Activated gamma-delta T cell treated with Interleukin-2 at 50 U/mL for 16 hours (primary cell): ENCODE measurements around the gene PBX3.
"Not testable (repeated sequence)": the region's sequence is repeated elsewhere in the genome, so short reads cannot be mapped to it uniquely, and the experiment has no call there.

Source experiments
- DNase-seq: peaks from one replicate; pipeline ENCODE4 v3.0.0-alpha.2; 2020

PBX3 gene

DNA sequence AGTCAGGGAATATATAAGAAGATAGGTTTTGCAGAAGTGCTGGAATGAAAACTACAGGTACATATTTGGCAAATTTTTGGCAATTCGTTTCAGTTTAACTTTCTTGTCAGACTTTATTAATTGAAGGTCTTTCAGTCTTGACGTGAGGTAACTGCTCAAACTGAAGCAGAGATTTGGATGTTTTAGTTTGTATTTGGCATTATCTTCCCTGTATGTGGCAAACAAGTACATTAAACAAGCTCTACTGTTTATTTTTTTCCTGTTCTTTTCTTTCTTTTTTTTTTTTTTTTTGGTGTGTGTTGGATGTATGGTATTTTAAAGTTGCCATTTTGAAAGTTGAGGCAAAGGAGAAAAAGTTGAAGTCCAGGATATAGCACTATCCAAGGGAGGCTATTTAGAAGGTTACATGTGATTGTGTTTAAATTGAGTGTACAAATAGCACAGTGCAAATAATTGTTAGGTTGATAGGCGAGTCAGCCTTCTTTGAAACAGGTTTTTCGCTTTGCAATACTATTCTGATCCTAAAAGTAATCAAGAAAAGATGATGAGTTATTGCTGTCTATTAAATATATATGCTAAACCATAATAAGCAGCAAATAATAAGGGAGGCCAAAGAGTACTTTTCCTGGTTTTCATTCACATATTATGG lies 2.2 kb downstream of the PBX3 start:
- no peak for DNase-seq

DNA sequence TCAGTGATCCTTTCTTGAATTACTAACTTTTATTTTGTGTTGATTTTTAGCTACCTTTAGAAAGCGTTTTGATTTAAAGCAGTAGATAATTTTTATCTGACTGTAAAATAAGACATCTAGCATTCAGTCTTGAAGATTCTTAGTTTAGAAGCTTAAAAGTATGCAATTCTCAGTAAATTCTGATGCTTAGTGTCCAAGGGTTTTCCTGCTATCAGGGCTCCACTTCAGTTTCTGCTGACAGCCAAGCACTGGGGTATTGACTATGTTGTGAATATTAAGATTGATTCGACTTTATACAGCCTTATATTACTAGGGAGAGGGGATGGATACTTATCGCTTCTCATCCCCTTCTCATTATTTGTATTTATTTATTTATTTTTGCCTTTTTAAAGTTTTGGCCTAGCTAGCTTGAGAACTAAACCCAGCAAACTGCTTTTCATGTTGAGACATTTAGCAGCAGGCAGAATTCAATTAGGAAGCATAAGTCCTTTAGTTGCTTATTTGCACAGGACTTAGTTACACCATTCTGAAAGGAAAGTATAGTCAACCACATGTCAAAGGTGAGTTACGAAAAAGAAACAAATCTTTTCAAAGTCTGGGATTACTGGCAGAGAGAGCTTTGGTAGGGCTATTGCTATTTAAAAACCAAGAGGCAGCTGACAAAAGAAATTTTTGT lies 2.9 kb downstream of the PBX3 start:
- DNase-seq, result no peak

DNA sequence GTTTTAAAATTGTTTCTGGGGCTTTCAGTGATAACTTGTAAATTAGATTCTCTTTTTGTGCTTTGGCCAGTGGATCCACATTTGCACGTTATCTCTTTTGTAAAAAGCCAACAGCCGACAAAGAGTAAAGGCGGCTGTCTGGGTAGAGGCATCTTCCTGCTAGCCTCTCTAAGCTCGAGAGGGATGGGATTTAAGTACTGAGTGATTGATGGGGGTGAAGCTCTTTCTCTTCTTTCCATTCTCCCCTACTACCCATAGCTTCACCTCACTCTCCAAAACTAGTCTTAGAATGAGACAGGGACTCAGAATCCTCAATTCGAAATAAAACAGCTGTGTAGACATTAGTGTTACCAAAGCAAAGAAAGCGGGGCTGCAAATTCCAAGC lies 3.4 kb downstream of the PBX3 start:
- no peak for DNase-seq

DNA sequence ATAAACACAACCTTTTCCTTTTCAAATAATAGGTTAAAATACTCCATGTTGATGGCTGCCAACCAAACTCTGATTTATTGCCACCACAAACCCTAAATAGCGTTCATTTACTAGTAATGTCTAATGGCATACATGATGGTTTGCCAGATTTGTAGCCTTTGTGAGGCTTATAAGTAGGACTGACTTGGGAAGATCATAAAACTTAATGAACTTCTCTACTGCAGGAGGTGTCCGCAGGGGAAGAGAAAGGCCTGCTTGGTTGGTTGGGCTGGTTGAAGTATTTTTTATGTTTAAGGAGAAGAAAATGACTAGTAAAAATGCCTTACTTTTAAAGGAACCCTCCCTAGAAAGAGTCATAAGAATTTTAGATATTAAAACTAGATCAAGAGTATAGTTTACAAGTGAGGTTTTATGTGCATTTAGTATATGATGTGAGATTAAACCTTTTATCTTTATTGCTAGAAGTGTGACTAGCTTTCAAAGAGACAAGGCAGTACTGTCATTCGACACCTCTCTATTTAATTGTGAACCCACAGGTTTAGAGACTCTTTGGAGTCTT lies 5.0 kb downstream of the PBX3 start:
- DNase-seq, result no peak

DNA sequence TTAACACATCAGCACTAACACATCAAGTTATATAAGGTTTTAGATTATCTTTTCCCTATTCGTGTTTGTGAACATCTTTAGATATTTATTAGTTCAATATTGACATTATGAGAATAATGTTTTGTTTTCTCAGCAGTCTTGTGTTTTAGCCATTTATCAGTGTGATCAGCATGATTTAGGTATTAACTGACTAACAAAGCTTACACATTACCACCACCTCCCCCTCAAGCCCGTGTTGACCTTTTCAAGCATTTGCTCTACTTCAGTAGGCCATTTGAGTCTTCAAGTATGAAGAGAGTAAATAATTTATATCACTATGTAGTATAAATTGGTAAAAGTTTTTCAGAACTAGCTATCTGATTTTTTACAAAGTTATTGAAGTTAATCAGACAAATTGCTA lies 6.9 kb downstream of the PBX3 start:
- DNase-seq, result no peak

DNA sequence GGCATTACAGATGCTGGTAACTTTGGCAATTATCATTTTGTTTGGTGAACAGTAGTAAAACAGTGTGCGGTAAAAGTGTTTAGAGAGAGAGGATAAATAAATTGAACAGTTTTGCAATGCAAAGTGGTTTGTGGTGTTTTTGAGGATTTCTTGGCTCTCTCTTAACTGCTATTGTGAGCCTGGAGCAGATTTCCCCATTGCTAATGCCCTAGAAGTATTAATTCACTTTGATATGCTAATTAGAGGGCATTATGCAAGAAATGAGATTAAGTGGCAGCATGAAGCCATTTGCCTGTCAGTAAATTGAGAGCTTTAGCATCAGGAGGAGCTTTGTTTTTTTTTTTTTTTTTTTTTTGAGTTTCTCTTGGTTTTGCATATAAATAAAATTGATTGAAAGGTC lies 8.2 kb downstream of the PBX3 start:
- no peak for DNase-seq

DNA sequence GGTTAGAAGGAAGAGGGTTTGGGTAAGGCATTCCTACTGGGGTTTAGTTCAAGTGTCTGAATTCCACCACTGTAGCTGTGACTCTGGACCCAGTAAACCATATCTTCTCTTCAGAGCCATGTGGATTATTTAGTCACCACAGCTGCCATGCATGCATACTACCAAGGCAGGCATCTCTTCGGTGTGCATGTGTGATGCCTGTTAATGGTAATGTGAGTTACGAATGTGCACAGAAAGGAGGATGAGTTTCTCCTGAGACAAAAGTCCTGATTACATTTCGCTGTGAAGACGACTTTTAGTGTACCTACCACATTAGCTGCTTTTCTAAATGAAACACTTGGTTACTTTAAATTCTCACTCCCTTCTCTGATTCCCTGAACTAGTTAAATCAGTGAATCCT lies 9.3 kb downstream of the PBX3 start:
- no peak for DNase-seq

DNA sequence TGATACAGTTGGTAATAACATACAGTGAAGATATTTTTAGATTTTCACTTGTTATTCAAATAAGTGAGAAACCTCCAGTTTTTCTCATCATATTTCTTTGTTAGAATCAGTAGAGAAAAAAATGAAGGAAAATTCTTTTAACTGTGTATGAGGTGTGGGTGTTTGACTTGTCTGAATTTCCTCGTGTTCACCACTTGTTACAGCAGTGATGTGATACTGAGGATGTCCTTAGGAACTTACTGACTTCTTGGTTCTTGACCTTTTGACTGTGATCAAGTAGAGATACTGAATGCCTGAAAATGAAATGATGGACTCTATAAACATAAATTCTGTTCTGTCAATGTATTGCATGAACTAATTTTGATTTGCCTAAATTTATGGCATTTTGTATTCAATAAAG lies 10.7 kb downstream of the PBX3 start:
- no peak for DNase-seq

DNA sequence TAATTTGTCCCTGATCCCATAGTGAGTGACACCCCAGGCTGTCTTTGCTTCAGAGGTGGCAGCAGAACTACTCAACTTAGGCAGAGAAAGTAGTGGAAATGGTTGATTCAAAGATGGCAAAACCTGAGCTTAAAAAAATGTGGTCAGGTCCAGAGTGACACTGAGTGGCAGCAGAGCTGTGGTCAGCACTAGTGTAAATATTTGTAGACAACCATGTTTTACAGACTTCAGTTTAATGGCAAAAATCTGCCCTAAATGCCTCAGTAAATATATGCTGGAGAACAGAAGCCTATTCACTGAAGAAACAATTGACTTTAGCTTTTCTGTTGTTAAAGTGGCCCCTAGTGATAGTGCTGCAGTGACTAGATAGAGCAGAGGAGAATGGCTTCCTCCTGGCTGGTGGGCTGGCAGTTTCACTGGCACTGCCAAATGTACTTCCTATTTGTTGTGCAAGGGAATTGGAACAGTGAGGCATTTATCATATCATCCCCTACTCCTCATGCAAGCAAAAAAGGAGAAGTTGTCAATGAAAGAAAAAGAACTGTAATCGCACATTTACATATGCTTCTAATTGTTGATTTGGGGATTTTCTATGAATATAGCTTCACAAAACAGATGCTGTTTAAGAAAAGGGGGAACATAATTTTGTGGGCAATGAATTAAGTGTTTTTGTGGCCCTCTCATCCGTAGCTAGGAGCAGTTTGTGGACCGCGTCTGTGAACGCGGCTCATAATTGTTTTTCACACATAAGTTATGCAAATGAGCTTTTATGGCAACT lies 12.0 kb downstream of the PBX3 start:
- no peak for DNase-seq

DNA sequence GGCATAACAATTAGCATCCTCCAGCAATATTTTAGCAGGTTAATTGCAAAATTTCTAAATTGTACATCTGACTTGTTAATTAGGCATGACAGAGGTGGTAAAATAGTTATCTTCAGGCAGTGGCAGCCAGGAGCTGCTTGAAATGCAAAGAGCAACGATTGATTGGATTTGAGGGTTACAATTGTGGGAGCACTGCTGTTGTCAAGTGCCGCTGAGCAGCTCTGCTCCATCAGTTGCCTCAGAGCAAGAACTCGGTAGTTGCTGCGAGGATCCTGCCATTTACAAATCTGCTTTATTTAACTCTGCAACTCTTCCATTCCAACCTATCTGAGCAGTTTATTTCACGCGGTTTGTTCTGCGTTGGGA lies 12.6 kb downstream of the PBX3 start:
- no peak for DNase-seq

DNA sequence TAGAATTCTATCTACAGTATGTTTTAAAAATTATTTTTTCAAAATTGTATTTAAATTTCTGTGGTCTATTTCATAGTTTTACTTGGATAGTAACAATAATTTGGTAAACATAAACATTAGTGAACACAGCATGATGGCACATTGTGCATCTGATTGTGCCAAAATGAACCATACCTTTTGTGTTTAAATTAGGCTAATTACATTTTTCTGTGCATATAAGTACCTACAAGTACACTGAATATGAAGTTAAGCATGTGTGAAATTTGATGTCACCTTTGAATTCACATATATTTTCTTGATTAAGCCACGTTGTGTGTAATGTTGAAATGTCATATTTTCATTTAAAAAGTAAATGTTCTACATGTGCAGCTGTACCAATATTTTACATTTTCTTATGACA lies 13.4 kb downstream of the PBX3 start:
- no peak for DNase-seq

DNA sequence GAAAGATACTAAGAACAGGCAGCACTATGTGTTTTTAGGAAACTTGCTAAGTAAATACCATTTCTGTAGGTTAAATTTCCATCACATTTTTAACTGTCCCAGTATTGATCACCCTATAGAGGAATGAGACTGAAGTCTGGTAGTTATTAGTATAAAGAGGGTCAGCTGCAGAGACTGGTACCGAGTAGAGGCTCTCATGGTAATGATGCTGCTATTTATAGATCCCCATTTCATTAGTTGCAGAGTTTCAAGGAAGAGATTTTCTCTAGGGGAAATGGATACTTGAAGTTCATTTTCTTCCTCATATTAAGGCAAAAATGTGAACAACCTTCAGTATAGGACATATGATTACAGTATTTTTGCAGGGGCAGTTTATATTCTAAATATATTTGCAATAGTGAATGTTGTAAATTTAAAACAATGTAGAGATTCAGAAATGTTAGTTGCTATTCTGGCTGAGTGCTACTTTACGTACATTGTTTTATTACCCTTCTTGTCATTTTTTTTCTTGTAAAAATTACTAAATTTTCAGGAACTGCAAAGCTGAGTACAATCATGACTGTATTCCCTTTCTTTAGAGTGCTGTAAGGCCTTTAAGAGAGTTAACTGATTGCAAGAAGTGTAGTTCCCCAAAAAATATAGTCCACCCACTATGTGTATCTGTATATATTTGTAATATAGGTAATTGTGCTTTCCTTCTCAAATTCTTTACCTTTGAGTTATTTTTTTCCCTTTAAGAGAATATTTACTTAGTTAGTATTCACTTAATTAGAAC lies 14.7 kb downstream of the PBX3 start:
- DNase-seq, result no peak

DNA sequence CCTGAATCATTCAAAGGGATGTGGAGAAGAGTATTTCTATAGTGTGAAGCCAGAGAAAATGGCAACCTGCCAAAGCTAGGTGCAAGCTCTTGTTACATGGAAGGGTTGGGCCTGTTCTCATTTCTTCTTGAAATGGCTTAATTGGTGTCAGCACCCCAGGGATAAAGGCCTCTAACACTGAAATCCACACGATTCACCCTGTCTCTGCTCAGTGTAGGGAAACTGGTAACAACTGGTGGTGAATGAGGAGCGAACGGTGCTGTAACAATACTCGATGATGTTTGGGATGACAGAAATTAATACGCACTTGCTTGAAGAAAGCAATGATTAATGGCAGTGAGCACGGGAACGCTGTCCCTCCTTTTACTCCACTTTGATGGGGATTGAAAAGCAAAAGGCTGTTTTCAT lies 16.2 kb downstream of the PBX3 start:
- DNase-seq, result no peak

DNA sequence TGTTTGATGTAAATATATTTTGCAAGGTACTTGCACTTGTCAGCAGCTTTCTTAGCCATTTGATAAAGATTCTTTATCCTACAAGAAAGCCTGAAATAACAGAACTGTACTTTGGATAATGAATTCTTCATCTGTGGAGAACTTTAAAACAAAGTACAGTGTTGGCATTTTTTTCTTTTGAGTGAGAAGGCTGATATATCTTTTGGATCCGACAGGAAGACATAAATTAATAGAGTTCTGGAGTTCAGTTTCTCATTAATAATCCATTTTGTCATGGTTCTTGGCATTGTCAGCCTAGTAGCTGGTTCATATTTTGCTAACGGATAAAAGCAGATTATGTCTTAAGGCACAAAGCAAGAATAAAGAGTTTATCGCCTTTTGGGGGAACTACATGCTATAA lies 17.0 kb downstream of the PBX3 start:
- DNase-seq, result no peak

DNA sequence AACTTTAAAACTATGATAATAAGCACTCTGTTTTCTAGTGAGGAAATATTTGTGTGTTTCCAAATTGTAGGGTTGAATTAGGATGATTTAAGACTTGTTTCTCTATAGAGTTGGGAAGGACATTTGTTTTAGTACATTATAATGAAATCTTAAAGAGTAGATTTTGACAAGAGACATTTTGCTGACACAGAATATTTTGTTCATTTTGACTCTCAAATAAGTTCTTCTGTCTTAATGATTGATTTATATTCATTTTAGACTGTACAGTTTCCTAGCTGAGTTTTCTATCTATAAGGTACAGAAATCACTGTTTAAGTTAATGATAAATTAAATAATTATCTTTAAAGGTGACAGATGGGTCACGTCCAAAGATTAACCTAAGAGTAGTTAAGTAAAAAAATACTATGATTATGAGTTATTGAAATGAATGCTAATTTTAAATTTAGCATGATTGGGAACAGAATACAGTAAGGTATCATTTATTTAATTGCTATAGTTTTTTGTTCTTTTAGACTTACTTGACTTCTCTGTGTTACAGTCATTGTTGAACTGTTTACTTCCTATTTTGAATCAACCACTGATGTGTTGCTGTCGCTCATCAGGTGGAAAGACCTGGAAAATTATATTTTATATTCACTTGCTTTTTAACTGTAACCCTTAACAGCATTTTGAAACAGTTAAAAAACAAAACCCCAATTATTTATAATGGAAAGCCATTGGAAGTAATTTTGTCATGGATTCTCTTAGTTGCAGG lies 19.5 kb downstream of the PBX3 start:
- no peak for DNase-seq

DNA sequence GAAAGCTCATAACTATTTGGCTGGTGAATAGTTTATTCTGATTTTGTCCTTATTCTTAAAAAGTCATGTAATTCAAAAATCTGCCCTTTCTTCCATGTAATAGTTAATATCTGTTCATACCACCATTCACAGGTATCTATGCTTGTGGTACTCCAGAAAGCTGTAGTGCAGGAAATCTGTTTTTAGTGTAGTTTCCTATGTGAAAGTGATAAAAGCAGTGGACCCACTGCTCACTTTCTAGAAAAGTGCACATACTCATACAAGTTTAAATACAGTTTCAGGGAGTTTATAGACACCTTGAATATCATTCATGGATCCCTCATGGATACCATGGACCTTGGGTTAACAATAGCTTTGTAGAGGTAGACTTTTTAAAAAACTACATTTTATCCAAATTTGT lies 20.2 kb downstream of the PBX3 start:
- DNase-seq, result no peak

DNA sequence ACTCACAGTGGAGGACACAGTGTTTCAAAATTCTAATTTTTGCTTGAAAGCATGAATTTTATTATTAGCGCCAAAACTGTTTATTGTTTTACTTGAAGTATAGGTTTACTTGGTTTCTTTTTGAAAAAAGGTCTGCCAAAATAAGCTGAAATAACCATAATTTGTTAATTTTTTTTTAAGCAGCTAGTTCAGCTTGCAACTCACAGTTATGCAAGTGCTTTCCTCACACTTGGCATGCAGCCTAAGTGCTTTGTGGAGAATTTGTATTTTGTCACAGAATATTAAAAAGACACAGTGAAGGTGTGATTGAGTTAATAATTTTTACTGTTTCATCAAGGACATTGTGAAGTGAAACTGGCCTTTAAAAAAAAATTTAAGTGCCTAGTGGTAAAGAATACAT lies 21.6 kb downstream of the PBX3 start:
- DNase-seq, result no peak

DNA sequence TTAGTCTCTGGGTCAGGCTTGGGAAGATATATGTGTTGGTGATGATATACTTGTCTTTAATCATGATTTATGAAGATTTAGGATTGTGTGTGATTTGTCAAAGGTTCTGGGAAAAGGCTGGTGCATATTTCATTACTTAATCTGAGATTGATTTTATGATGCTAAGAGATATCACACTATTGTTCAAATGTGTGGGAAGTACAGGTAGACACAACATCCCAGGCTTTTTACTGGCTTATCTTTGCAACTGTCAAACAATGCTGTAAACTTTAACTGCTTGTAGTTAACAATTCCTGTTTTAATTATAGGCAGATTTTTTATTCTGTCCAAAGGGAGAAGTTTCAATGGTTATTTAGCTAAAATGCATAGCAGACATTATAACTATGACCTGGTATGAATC lies 23.9 kb downstream of the PBX3 start:
- no peak for DNase-seq

DNA sequence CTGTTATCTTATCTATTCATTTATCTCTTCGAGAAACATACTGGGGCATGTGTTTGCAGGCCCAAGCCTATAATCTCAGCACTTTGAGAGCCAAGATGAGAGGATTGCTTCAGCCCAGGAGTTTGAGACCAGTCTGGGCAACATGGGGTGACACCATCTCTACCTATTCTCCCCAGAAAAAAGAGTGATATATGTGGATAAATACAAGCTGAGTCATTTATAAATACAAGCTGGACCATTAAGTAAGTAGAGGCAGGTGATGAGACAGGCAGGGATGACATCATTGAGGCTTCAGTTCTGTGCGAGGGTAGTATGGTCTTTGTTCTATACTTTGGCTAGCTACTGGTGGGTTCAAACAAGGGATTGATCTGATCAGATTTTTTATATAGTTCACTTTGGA lies 25.6 kb downstream of the PBX3 start:
- DNase-seq, result no peak

DNA sequence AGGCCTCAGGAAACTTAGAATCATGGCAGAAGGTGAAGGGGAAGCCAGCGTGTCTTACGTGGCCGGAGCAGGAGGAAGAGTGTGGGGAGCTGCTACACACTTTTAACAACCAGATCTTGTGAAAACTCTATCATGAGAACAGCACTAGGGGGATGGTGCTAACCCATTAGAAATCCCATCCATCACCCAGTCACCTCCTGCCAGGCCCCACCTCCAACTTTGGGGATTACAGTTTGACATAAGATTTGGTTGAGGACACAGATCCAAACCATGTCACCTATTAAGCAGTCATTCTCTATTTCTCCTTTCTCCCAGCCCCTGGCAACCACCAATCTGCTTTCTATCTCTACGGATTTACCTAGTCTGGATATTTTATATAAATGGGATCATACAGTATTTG lies 26.9 kb downstream of the PBX3 start:
- no peak for DNase-seq

DNA sequence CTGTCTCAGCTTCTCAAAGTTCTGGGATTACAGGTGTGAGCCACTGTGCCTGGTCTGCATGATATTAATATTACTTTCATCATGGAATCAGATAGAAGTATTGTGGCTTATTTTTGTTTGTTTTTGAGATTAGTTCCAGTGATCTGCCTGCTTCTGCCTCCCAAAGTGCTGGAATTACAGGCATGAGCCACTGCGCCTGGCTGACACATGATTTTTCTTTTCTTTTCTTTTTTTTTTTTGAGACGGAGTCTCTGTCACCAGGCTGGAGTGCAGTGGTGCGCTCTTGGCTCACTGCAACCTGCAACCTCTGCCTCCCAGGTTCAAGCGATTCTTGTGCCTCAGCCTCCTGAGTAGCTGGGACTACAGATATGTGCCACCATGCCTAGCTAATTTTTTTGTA lies 29.6 kb downstream of the PBX3 start:
- DNase-seq, result not testable (repeated sequence)

DNA sequence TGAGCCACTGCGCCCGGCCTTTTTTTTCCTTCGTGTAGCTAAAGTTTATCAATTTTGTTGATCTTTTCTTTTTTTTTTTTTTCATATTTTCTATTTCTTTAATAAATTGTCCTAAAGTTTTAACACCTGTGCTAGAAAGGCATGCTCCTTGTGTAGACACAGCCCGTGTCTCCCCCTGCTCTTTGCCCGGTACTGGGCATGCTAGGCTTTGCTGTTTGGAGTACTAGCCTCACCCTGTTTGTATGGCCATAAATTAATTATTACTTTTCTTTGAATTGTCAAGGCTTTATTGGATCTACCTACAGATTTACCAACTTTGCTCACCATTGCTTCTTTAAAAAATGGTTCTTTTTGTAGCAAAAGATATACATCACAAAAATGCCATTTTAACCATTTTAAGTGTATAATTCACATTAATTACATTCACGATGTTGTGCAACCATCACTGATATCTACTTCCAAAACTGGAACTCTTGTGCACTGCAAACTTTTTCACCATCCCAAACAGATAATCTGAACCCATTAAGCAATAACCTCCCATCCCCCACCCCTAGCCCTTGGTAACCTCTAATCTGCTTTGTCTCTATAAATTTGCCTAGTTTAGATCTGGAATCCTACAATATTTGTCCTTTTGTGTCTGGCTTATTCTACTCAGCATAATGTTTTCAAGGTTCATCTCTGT lies 31.5 kb downstream of the PBX3 start:
- not testable (repeated sequence) for DNase-seq
